D721Med (cell line): Measurements from ENCODE around the gene NANOS3.

Experiments used
- DNase-seq: peaks from one replicate; pipeline ENCODE4 v3.0.0; 2011; ENCODE audit warnings: low spot score; ENCODE audit not compliant: insufficient read length
- FAIRE-seq: peaks from 2 replicates; lab custom pipeline; 2011; peaks lifted over from hg19 to GRCh38; lab: Jason Lieb, UNC
- CTCF ChIP-seq: IDR thresholded peaks from 2 replicates; pipeline ENCODE4 v1.5.1; 2012; ENCODE audit warnings: mild to moderate bottlenecking, control low read depth; ENCODE audit not compliant: insufficient read depth; ENCODE audit errors: missing control alignments

The NANOS3 gene

GRCh38 chr19:13906910-13907309 is 30.0 kb downstream of the NANOS3 start:
- DNase-seq (no peak), FAIRE-seq (no peak)
- TF ChIP-seq CTCF = no peak

- no peak for TF ChIP-seq CTCF
- FAIRE-seq (no peak), DNase-seq (no peak)
These were observed 31.7 kb downstream of the NANOS3 start for GRCh38 chr19:13908674-13909073.

DNA sequence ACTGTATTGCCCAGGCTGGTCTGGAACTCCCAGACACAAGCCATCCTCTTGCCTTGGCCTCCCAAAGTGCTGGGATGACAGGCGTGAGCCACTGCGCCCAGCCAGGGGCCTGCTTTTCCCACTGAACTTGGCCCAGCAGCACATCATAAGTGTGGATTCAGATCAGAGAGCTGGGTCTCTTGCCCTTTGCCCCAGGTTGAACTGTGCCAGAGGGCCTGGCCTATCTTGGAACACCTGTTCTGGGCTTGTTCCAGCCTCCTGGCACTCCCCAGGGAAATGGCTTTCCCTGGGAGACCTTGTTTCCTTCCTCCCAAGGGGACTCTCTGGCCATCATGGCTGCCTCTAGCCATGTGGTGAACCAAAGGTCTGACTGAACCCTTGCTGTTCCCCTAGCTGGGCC is 32.5 kb downstream of the NANOS3 start:
- TF ChIP-seq CTCF = no peak
- DNase-seq (no peak), FAIRE-seq (no peak)

- no peak for TF ChIP-seq CTCF
- FAIRE-seq = no peak
- no peak for DNase-seq
These were observed 36.4 kb downstream of the NANOS3 start for GRCh38 chr19:13913352-13913751.

DNA sequence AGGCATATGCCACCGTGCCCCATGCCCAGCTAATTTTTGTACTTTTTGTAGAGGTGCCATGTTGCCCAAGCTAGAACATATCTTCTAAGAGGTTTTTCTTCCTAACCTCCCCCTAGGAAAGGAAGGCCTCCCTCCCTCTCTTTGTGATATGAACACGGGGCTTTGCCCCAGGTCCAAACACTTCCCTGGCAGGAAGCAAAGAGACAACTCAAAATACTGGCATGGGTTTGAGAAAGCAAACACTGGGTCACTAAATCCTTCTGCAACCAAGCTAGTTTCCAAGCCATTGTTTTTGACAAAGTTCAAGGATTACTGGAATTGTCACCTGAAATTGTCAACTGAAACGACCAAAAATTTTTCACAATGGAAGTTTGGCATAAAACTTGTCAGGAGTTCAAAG is 37.8 kb downstream of the NANOS3 start:
- DNase-seq (no peak), FAIRE-seq (no peak)
- TF ChIP-seq CTCF = no peak

DNA sequence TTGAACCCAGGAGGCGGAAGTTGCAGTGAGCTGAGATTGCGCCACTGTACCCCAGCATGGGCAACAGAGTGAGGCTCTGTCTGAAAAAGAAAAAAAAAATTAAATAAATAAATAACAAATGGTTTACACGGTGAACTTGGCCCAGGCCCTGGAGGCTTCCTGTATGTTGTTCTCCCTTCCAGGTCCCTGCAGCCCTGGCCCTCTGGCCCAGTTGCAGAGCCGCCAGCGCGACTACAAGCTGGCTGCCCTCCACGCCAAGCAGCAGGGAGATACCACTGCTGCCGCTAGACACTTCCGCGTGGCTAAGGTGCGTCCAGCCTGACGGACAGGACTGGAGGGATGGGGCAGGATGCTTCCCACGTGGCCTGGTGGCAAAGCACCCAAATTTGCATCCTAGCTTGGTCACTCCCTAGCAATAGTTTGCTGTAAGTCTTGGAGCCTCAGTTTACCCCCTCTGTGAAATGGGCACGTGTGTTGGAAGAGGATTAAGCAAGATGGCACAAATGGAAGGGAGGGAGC is 41.0 kb downstream of the NANOS3 start:
- DNase-seq = no peak
- no peak for TF ChIP-seq CTCF
- FAIRE-seq = no peak

DNA sequence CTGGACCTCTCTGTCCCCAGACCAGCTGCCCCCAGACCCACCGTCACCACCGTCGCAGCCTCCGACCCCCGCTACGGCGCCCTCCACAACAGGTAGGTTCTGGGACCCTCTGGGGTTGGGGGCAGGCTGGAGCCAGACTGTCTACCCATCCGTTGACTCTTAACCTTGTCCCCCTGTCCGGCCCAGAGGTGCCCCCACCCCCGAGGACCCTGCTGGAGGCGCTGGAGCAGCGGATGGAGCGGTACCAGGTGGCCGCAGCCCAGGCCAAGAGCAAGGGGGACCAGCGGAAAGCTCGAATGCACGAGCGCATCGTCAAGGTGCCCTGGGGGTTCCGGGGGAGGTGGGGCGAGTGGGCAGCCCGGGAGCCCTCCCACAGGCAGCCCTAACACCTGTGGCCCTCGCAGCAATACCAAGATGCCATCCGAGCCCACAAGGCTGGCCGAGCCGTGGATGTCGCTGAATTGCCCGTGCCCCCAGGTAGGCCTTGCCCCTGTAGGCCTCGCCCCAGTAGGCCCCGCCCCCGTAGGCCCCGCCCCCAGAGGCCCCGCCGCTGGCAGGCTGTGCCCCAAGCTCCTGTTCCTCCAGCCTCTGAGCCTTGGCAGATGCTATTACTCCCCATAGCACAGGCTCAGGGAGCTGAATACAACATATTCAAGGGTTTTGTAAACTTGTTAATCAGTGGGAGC is 41.9 kb downstream of the NANOS3 start:
- DNase-seq = no peak
- no peak for TF ChIP-seq CTCF
- FAIRE-seq = no peak
